ENCODE results near the gene TANGO2.

The TANGO2 gene

DNA sequence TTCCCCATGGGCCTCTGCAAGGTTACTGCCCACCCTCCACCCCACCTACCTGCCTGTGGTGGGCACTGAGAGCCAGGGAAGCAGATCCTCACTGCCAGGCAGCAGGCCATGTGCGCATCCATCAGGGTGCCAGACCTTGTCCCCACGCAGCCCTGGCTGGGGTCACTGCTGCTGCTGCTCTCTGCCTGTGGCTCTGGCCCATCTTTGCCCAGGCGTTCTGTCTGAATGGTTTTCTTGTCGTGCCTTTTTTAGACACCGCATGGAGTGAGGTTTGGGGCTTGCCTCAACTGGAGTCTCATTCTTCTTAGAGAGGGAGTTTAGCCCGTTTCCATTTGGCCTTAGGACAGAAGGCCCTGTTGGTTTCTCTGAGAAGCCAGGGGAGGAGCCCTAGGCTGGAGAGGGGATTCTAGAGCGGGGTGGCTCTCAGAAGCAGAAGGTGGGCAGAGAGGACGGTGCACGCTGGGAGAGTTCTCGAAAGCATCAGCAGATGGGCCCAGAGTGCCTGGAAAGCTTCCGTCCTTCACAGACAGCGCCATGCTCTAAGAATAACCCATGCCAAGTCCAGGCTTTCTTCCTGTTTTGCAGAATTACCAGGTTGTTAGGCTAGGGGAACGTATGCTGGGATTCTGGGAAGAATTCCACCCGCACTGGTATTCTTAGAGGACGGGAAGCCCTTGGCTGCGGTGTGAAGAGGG is 8.1 kb downstream of the TANGO2 start:
- DNase-seq = no peak

DNA sequence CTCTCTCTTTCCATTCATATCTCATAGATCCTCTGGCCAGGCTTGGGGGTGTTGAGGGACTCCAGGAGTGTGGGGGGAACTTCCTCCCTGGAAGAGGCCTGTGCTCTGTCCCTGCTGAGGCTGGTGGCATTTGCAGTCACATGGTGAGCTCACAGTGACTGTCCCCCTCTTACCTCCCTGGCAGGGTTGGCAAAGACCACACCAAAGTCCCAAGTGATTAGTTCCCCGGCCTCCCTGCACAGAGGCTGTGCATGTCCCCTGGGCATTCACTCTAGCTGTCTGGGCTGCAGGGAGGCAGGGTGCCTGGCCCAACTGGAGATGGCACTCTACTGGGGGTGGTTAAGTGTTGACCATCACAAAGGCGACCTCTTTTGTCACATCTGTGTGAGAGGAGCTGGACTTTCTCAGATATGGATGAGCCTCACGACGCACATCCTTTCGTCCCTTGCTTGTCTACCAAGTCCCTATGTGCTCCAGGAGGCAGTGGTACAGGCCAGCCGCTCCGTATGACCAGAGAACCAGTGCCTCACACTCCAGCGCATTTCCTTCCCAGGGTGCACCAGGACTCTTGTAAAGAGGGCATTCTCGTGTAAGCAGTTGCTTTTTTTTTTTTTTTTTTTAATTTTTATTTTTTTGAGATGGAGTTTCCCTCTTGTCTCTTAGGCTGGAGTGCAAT is 8.8 kb downstream of the TANGO2 start:
- DNase-seq = no peak

DNA sequence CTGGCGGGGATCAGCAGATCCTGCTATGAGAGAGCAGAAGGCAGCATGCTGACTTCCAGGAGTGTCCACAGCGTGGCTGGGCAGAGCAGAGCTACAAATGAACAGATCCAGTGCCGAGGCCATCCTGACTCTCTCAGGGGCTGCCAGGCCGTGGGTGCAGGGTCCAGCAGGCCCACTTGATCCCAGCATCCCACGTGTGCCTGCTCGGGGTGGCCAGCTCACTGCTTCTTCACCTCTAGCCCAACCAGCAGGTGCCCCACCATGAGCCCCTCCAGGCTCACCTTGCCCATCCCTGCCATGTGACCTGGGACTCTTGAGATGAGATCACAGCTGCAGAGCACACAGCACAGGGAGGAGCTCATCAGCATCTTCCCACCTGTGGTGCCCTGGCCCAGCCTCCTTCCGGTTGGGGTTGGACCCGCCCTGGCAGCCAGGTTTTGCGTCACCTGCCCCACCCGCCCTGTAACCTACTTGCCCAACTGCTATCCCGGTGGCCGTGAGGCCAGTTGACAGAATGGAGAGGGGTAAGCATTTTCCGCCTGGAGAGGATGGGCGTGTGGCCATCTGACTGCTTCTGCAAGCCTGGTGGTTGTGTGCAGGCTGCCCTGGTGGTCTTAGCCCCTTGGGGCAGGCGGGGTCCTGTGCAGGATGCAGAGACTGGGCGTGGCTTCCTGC is 11.0 kb downstream of the TANGO2 start:
- no peak for DNase-seq

DNA sequence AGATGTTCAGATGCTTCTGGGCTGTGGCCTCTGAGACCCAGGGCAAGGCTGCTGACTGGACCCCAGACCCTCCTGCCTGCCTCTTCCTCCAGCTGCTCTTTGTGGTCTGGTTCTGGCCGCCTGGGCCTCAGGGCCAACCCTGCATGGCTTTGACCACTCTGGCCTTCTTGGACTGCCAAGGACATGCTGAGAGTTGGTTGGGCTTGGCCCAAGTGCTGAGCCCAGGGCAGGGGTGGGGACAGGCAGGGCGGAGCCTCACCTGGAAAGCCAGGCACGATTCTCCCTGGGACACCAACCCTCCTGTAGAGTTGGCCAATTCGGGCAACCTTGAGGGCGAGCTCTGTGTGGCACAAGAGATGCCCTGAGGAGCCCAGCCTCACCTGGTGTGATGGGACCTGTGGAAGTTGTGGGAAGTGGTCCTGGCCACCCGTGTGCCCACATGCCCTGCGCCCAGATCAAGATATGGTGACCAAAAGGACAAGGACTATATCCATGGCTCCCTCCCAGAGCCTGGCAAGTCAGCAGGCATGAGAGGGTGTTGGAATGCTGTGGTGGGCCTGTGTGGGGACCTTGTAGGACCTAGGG is 11.6 kb downstream of the TANGO2 start:
- DNase-seq = no peak

DNA sequence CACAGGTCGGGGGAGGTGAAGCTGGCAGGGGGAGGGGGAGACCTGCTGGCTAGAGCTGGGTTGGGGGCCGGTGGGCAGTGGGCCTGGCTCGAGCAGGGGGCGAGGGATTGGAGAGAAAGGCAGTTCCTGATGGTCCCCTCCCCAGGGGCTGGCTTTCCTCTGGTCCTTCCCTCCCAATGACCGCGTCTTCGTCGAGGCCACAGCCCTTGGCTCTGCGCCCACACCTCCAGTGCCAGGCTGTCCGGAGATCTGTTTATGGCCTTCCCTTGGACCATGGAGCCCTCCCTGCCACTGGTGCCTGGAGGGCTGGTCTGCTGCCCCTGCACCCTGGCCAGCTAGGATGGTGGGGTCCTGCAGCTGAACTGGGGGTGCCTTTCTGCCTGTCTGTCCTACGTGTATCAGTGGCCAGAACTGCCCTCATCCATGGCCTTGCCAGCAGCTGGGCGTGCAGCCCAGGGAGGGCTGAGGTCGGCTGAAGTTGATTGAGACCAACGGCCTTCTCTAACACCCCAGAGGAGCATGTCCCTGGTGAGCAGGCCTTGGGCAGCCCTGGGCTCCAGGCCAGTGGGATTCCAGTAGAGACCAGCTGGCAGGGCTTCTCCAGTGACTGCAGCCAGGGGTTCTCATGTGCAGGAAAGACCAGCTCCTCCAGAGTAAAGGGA is 12.3 kb downstream of the TANGO2 start:
- no peak for DNase-seq

DNA sequence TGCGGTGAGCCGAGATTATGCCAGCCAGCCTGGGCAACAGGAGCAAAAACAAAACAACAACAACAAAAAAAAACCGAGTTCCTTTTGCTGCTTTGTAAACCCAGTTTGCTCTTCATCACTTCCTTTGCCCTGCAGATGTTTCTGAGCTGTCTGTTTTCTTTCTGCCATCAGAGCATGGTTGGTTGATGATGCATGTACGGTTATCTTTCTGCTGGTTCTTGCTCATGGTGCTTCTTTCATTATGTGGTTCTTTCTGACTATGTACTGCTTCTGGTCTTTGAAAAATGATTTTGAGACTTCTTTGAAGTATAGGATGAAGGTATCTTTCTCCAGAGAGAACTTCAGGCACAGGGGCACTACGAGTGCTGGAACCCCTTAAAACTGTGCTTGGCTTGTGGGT is 13.2 kb downstream of the TANGO2 start:
- no peak for DNase-seq

DNA sequence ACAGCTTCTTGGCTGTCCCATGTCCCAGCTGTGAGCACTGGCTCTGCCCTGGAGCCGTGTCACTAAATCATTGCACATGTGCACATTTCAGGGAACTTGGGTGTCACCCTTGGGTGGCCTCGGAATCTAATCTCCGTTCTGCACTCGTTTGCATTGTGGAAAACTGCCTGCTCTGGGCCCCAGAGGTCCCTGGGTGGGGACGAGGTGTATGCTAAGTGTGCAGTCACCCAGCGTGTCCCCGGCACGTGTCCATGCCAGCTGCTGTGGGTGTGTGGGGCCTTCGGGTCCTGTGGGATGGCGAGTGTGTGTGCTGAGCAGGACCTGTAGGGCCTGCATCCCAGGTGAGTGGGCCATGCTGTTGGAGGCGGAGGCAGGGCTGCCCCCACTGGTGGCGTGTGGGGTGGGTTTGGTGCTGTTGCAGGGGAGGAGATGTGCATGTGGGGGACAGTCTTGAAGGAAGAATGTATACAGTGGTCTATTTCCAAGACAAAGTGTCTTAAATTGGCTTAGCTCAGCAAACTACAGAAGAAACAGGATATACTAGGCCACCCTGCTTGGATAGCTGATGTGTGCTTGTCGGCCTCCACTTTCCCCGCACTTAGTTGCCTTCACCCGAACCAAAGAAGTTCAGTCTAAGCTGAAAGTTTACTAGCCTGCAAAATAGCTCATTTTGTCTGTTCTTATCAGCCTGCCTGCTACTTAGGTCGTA is 14.6 kb downstream of the TANGO2 start:
- DNase-seq = no peak

DNA sequence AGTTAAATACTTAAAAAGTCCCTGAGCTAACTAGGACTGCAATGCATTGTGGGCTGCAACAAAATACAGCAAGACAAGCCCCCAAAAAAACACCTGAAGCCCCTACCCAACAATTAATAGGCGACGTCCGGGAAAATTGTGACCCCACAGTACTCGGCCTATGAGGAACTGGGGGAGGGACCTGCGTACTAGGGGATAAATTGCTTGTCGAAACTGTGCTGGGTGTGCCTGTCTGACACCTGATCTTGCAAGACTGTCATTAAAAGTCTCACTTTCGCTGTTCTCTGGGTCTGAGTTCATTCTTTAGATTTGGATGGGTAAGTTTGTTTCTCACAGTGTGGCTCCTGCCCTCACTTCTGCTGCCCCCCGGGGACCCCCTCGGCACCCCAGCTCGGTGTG is 15.2 kb downstream of the TANGO2 start:
- no peak for DNase-seq

DNA sequence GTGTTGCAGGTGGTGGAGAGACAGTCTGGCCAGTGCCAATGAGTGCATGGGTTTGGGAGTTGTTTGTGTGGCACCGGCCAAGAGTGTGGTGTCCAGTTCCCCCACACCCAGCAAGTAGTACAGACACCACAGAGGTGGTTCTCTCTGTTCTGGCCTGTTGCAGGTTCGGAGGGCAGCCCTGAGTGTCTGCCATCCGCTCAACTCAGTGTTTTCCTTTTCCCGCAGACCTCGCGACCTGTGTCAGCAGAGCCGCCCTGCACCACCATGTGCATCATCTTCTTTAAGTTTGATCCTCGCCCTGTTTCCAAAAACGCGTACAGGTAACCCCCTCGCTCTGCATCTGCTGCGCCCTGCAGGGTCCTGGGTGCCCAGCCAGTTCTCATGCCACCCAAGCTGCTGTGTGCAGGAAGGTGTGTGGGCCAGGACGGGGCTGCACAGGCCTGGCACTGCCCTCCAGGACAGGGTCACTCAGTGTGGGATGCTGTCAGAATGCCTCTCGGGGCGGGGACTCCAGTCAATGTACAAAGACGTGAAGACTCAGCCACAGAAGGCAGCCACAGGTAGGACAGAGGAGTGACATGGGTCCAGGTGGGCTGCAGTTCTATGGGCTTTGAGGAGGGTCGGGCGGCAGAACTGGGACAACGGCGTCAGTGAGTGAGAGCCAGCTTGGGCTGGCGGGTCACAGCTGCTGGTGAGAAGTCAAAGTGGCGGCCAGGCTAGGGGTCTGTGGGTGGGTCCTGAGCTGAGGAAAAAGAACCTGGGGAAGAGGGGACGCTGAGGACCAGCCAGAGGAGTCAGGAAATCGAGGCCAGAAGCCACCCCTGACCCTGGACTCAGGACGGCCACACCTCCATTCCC is 15.9 kb downstream of the TANGO2 start:
- no peak for DNase-seq

DNA sequence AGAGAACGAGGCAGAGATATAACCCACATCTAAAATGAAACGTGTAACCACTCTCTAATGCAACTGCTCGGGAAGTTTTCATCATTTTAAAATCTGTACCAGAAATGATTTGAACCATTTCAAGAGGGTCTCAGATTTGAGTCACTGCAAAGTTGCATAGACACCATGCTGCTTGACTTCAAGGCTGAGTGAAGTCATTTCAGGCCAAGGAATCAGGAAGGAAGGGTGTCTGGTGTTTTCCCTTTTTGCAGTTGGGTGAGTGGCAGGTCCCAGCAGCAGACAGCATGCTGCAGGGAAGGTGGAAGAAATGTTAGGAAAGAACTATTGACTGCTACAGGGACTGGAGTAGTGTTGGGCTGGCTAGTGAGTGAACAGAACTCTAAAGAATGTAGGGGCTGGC is 16.5 kb downstream of the TANGO2 start:
- no peak for DNase-seq

DNA sequence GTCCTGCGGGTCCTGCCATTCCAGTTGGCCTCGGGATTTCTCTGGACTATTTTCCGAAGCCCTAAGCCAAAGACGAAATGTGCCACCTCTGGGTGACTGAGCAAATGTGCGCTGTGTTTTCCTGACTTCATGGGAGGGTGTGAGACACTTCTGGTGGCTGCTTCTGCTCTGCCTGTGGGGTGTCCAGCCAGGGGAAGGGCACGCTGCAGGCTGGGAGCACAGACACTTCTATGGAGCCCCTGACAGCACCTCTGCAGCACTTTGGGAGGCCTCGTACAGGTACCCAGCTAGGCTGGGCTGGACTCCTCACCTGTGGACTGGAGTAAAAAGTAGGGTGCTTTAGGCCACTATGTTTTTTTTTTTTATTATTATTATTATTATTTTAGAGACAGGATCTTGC is 17.7 kb downstream of the TANGO2 start:
- DNase-seq = no peak

DNA sequence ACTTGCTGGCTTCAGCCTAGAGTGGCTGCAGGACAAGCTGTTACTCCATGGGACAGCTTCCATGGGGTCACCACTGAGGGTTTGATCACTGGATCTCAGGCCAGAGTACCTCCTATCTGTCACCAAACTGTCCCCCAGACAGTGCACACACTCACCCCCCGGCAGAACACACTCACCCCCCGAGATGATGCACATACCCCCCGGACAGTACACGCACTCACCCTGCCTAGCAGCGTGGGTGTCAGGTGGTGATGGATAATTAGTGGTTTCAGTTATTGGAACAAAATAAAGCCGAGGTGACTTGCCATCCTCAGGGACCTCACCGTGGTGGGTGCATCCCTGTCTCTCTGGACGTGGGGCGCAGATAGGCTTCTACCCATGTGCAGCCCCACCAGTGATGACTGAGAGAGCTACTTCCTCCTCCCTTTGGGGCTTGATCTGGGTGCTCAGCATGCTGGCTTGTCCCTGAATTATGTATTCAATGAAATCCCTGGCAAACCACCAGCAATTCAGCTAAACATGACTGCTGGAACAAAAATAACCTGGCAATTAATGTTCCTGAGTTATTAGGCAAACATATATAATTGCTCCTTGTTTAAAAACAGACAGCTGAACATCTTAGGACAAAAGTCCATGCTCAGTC is 18.9 kb downstream of the TANGO2 start:
- DNase-seq = no peak

DNA sequence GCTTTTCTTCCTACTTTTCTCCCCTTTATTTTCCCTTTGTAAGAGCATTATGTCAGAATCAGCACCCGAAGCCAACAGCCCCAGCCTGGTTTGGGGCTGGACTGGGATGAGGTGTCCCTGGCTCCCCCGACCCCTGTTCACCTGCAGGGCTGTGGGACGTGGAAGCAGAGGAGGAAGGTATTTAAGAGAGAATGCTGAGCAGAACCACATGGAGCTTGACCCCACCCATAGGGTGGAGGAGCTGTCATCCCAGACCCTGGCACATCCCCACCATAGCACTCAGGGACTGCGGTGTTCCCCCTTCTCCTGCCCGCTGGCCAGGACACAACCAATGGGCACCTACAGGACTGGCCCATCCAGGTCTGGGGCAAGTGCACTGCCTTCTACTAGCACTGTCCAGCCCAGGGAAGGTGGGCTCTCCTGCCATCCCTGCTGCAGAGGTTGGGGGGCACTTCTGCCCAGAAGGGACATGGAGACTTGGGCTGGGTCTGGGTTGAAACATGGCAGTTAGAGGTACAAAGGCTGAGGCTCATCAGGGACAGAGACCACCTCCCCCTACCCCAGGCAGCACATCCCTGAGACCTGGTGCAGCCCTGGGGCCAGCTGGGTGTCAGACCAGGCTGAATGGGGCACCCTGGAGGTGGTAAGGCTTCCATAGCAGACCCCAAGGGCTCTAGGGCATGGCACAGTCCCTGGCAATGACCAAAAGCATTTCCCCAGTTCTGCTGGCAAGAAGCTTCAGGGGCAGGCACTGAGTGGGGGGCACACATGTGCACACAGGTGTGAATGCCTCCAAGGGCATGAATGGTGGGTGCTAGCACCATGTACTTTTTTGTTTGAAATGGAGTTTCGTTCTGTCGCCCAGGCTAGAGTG is 19.7 kb downstream of the TANGO2 start:
- no peak for DNase-seq

DNA sequence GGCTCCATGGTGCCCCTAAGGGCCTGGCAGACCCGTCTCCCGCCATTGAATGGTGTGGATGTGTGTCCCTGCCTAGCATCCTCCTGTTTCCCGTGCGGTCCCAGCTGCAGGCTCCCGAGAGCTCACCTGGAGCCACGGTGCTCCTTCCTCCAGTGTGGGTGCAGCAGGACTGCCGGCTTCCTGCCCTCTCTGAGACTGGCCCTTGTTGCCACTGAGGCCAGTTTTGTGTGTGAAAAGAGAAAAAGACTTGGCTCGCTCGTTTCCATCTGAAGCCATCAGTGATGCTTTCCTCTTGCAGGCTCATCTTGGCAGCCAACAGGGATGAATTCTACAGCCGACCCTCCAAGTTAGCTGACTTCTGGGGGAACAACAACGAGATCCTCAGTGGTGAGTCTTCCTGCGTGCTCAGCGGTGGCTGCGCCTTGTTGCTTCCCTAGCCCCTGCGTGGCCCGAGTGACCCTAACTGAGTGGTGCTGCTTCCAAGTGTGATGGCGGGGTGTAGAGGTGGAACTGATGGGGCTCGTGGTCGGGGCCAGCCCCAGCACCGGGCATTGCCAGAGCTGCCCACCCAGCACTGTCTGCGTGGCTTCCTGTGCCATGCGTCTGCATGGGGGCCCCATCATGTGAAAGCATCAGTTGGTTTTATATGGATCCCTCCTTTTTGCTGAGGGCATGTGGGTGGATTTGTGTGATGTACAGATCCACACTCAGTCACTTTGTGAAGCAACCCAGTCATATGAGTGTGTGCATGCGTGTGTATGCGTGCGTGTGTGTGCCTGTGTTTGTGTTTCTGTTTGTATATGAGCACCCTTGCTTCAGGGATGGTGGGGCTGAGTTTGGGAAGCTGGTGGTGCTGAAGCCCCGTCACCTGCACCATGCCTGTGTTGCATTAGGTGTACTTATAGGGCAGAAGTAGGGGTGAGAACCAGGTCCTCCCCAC is 22.4 kb downstream of the TANGO2 start:
- no peak for DNase-seq

DNA sequence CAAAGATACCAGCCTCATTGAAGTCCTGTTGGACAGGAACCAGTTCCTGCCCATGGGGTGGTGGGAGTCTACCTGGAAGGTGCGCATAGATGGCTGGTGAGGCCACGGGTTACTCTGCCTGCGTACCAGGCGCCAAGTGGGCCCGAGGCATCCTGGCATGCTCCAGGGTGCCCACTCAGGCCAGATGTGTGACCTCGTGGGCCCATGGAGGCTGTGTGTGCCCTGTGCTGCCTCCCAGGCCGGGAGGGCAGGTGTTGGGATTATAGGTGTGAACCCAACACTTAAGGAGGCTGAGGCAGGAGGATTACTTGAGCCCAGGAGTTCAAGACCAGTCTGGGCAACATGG is 23.1 kb downstream of the TANGO2 start:
- no peak for DNase-seq

DNA sequence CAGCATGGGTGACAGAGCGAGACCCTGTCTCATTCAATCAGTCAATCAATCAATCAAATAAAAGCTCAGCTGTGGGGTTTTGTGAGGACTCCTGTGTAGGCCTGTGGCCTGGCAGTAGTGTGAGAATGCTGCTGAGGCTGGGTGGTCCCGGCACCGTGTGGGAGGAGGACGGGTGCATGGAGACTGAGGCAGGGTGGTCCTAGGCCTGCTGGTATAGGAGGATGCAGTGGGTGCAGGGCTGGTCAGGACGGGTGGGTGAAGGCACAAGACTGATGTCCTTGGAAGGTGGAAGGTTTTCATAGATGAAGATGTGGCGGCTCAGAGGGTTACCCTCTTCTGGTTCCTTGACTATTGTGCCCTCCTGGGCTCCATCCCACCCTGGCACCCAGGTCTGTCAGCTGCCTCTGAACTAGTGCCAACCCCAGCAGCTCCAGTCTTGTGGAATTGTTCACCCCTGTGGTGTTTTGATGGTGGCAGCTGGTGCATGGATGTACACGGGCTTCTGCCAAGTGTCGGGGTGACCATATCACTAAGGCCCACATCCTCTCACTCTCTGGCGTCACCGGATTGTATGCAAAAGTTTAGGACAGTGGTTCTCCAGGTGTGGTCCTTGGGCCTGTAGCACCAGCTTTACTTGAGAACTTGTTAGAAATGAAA is 23.7 kb downstream of the TANGO2 start:
- DNase-seq = no peak

DNA sequence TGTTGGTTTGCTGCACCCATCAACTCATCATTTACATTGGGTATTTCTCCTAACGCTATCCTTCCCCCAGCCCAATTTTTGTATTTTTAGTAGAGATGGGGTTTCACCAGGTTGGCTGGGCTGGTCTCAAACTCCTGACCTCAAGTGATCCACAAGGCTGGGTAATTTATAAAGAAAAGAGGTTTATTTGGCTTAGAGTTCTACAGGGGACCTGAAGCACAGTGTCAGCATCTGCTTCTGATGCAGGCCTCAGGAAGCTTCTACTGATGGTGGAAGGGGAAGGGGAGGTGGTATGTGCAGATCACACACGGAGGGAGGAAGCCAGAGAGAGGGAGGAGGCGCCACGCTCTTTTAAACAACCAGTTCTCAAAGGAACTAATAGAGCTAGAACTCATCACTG is 25.8 kb downstream of the TANGO2 start:
- no peak for DNase-seq

DNA sequence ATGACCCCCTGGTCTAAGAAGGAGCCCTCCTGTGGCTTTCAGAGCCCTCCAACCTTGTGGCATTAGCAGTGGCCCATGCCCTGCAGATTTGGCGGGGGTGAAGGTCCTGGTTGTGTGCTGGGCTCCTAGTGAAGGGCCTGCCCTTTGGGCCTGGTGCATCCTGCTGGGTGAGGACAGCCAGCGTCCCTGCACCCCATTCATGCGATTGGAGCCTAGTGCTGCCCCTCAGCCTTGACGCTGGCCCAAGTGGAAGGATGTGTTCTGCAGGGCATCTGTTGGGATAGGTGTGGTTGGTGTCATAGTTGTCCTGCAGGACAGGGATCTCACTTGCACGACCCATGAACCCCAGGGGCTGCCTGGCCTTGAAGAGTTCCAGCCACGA is 31.0 kb downstream of the TANGO2 start:
- no peak for DNase-seq
